Skeletal muscle satellite cell (primary cell): ENCODE results near the gene PRR36.

Experiments
- H3K27me3 ChIP-seq: 2 replicates; pipeline ENCODE4 v1.7.0; 2013; ENCODE audit warnings: low read length; ENCODE audit not compliant: control insufficient read depth, insufficient read depth
- H3K36me3 ChIP-seq: 2 replicates; pipeline ENCODE4 v1.7.0; 2013; ENCODE audit warnings: mild to moderate bottlenecking, control low read depth, low read length; ENCODE audit not compliant: insufficient read depth
- H3K4me1 ChIP-seq: 2 replicates; pipeline ENCODE4 v1.7.0; 2013; ENCODE audit warnings: low read length; ENCODE audit not compliant: control insufficient read depth, insufficient read depth
- H3K4me2 ChIP-seq: 2 replicates; pipeline ENCODE4 v1.7.0; 2013; ENCODE audit warnings: mild to moderate bottlenecking, low read length
- H3K4me3 ChIP-seq: 2 replicates; pipeline ENCODE4 v1.7.0; 2013; ENCODE audit warnings: low read length
- H3K9ac ChIP-seq: 2 replicates; pipeline ENCODE4 v1.7.0; 2013; ENCODE audit warnings: mild to moderate bottlenecking, low read depth, low read length, moderate library complexity
- H3K9me3 ChIP-seq: replicated peaks from 2 replicates; pipeline ENCODE4 v1.7.0; 2013; ENCODE audit warnings: mild to moderate bottlenecking, control low read depth, low read length

Gene PRR36

GRCh38 chr19:7868326-7868670 is 5.9 kb downstream of the PRR36 start:
- no peaks in the 10 kb centered on the region for H3K36me3 ChIP-seq
- peaks cover 19% of the 10 kb centered on the region for H3K4me1 ChIP-seq
- H3K9me3 ChIP-seq = no peaks in the 10 kb centered on the region
- H3K9ac ChIP-seq = no peak overlapping the region
- H3K27me3 ChIP-seq = peaks cover 20% of the 10 kb centered on the region
- peak overlapping the region; percentile 85 for H3K4me2 ChIP-seq
- H3K4me3 ChIP-seq = no peak overlapping the region

- no peak overlapping the region for H3K9ac ChIP-seq
- peaks cover 13% of the 10 kb centered on the region for H3K27me3 ChIP-seq
Measured at GRCh38 chr19:7867092-7867844, 6.9 kb downstream of the PRR36 start.

GRCh38 chr19:7866399-7867091 is 7.6 kb downstream of the PRR36 start:
- Histone ChIP-seq H3K4me1 (peaks cover 15% of the 10 kb centered on the region), H3K9ac (no peak overlapping the region), H3K27me3 (peaks cover 13% of the 10 kb centered on the region), H3K9me3 (no peaks in the 10 kb centered on the region), H3K36me3 (no peaks in the 10 kb centered on the region), H3K4me2 (no peak overlapping the region), H3K4me3 (no peak overlapping the region)

More at GRCh38 chr19:7867092-7867844, 6.9 kb downstream of the PRR36 start:
- H3K4me2 ChIP-seq = no peak overlapping the region
- peaks cover 19% of the 10 kb centered on the region for H3K4me1 ChIP-seq
- no peak overlapping the region for H3K4me3 ChIP-seq
- H3K36me3 ChIP-seq = no peaks in the 10 kb centered on the region
- no peaks in the 10 kb centered on the region for H3K9me3 ChIP-seq

- Histone ChIP-seq H3K4me1 (peaks cover 15% of the 10 kb centered on the region), H3K9me3 (no peaks in the 10 kb centered on the region), H3K4me3 (no peak overlapping the region), H3K27me3 (peaks cover 13% of the 10 kb centered on the region), H3K9ac (no peak overlapping the region), H3K36me3 (no peaks in the 10 kb centered on the region), H3K4me2 (no peak overlapping the region)
Measured at GRCh38 chr19:7865262-7865911, 8.8 kb downstream of the PRR36 start.

- no peak overlapping the region for H3K4me3 ChIP-seq
- H3K27me3 ChIP-seq = peaks cover 13% of the 10 kb centered on the region
Measured at GRCh38 chr19:7864690-7865074, 9.5 kb downstream of the PRR36 start.

GRCh38 chr19:7863971-7864689 is 10.1 kb downstream of the PRR36 start:
- Histone ChIP-seq H3K27me3 (peaks cover 13% of the 10 kb centered on the region), H3K4me3 (no peak overlapping the region), H3K36me3 (no peaks in the 10 kb centered on the region), H3K4me2 (no peak overlapping the region), H3K9me3 (no peaks in the 10 kb centered on the region), H3K9ac (no peak overlapping the region), H3K4me1 (peaks cover 9% of the 10 kb centered on the region)

More at GRCh38 chr19:7864690-7865074, 9.5 kb downstream of the PRR36 start:
- no peaks in the 10 kb centered on the region for H3K36me3 ChIP-seq
- H3K4me1 ChIP-seq = peaks cover 15% of the 10 kb centered on the region
- H3K9ac ChIP-seq = no peak overlapping the region
- H3K4me2 ChIP-seq = no peak overlapping the region
- H3K9me3 ChIP-seq = no peaks in the 10 kb centered on the region

GRCh38 chr19:7863157-7863970 is 10.8 kb downstream of the PRR36 start:
- H3K36me3 ChIP-seq = no peaks in the 10 kb centered on the region
- H3K4me3 ChIP-seq = no peak overlapping the region
- no peak overlapping the region for H3K9ac ChIP-seq
- H3K27me3 ChIP-seq = peaks cover 13% of the 10 kb centered on the region
- no peaks in the 10 kb centered on the region for H3K9me3 ChIP-seq
- no peak overlapping the region for H3K4me2 ChIP-seq
- H3K4me1 ChIP-seq = peaks cover 2% of the 10 kb centered on the region

- H3K4me1 ChIP-seq = no peaks in the 10 kb centered on the region
- no peaks in the 10 kb centered on the region for H3K36me3 ChIP-seq
- H3K9ac ChIP-seq = no peak overlapping the region
- no peak overlapping the region for H3K4me3 ChIP-seq
- no peak overlapping the region for H3K4me2 ChIP-seq
- H3K27me3 ChIP-seq = peaks cover 12% of the 10 kb centered on the region
- H3K9me3 ChIP-seq = no peaks in the 10 kb centered on the region
Measured at GRCh38 chr19:7862413-7862951, 11.7 kb downstream of the PRR36 start.

GRCh38 chr19:7861619-7862412 is 12.4 kb downstream of the PRR36 start:
- Histone ChIP-seq H3K9me3 (no peaks in the 10 kb centered on the region), H3K27me3 (peaks cover 5% of the 10 kb centered on the region), H3K4me2 (no peak overlapping the region), H3K4me3 (no peak overlapping the region), H3K36me3 (no peaks in the 10 kb centered on the region), H3K9ac (no peak overlapping the region), H3K4me1 (no peaks in the 10 kb centered on the region)
